GM19043 (cell line): Measurements from ENCODE around the gene BICD2.

Source experiments
- ATAC-seq: cut with Tn5 transposase; IDR thresholded peaks from one replicate; pipeline ENCODE4 v1.9.1; 2021; ENCODE audit warnings: low read depth; ENCODE audit not compliant: unreplicated experiment

The BICD2 gene

DNA sequence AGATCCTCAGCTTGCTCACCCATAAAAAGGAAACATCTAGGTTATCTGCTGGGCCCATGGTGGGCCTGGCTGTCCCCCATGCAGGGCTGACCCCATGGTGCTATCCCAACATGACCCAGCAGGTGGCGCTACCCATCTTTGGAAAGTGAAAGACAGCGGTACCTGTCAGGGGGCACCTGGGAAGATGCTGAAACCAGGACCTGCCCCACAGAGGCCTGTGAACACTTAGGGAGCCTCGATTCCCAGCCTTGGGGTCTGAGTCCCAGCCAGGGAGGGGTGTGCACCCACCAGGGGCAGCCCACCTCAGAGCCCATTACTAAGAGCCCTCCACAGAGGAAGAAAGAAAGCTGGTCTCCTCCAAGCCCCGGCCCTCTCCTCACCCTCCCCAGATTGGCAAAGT is 48.1 kb downstream of the BICD2 start:
- ATAC-seq = no peak

DNA sequence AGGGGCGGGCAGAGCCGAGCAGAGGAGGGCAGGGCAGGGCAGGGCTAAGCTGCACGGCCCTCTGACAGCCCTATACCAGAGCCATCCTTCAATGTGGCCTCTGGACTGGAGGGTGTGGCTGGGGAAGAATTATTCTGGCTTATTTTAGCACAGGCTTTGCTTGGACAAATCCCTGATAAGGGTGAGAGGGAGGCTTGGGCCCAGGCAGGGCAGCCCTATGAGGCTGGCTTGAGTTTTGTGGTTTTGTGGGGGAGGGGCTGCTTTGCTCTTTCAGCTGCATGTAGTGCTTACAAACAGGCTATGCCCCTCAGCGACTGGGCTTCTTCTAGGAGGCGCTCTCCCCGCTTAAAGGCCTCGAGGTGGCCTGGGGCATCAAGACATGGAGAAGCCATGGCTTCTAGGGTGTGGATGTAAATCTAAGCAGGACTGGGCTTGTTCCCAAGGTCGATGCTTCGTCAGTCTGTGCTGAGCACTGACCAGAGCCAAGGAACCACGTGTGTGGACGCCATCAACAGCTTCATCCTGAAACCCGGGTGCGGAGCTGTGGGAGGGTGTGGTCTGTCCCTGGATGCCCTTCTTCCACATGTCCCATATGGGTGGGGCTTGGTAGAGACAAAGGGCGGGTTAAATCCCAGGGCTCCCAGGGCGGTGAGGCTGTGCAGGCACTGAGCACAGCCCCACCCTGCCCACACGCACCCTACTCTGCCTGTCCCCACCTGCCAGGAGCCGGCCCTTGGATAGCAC is 49.0 kb downstream of the BICD2 start:
- ATAC-seq = no peak

DNA sequence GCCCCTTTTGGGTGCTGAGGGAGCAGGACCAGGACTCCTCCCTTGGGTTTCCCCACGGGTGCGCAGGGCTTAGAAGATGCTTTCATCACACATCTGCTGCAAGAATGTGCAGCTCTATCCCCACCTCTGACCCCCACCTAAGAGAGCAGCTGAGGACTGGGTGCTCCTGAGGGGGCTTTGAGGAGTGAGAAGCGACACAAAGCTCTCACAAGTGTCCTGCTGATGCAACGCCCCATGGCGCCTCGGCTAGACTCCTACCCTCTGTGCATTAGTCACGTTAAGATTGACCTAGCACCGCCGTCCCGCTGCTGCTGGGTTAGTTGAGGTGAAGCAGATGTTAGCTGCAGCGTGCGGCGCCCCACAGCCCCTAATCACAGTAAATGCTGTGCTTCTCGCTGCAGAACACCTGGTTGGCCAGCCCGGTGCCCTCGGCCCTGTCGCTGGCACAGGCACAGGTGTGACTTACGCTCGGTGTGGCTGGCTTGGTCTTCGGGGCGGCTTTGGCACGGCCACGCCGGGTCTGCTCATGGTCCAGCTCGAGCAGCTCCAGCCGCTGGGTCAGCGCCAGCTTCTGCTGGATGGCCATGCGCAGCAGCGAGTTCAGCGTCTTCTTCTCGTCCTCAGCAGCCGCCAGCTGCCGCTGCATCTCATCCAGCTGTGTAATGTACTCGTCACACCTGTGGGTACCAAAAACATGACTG is 49.7 kb downstream of the BICD2 start:
- no peak for ATAC-seq

DNA sequence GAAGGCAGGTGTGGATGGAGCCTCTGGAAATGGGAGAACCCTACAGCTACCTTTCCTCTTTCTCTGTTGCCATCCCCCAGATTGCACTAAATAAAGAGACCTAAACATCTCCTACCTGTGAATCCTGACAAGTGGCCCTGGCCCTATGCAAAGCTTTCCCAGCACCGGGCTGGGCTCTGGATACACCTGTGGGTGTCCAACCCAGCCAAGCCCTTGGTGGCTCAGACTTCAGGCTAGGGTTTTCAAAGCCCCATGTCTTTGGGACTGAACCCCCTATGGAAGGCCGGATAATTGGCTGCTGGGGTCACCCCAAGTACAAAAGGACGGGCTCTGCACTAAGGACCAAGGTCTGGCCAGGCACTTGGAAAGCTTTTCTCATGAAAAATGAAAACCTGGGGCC is 50.6 kb downstream of the BICD2 start:
- ATAC-seq = no peak

DNA sequence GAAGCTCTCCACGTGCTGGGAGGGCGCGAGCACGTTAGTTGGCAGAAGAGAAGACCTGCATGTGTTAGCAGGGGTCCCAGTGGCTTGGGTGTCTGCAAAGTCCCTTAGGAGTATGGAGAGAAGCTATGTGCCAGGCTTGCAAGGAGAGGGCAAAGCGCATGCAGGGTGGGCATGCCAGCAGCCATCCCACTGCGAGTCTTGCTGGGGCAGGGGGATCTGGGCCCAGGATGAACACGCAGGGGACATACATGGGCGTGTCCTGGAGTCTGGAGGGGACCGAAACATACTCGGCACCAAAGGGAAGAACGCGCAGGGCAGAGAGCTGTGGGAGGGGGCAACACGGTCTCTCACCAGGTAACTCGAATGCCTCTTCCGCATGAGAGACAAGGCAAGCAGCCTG is 51.1 kb downstream of the BICD2 start:
- no peak for ATAC-seq

DNA sequence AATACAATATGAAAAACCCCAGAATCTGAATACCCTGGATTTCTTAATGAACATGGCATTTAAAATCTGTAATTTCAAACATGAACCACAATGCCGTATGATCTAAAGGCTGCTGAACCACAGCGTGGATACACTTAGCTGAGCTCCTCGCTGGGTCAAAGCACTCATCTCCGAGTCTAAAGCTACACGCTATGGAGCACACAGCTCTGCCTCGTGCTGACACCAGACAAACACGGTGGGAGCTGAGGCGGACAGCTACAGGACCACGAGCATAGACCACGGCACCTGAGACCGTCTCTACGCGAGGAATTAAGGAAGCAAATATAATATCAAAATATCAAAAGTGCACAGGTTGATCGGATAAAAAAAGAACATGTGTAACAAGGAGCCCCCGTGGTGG is 51.9 kb downstream of the BICD2 start:
- no peak for ATAC-seq

DNA sequence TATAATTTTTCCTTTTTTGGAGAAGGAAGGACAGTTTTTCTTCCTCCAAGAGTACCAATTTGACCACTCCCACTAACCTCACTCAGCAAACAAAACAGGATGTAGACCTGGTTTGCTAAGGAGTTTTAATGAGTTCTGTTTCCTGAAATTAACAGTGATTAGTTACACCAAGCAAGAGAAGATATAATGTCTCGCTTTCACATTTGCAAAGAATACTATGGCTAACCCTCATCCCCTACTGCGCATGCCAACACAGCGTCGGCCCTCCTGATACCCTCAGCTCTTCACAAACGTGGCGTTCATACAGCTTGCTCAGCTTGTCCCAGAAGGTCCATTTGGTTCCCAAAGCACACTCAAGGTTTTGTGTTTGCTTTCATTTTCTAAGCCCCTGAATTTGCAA is 52.8 kb downstream of the BICD2 start:
- no peak for ATAC-seq

DNA sequence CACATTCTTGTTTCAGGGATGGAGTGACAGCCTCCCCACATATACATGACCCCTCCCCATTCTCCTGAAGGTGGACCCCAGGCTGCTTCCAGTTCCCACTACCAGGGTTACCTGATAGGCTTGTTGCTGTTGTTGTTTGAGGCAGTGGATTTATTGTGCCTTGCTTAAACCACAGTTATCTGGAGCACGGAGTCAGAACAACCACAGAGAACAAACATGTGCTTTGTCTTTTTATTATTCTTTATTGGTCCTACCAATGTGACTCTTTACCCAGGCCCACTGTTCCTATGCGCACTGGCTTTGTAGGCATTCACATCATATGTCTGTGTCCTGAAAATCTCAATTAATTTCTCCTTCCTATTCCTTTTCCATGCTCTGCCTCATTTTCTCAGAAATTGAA is 53.5 kb downstream of the BICD2 start:
- no peak for ATAC-seq

DNA sequence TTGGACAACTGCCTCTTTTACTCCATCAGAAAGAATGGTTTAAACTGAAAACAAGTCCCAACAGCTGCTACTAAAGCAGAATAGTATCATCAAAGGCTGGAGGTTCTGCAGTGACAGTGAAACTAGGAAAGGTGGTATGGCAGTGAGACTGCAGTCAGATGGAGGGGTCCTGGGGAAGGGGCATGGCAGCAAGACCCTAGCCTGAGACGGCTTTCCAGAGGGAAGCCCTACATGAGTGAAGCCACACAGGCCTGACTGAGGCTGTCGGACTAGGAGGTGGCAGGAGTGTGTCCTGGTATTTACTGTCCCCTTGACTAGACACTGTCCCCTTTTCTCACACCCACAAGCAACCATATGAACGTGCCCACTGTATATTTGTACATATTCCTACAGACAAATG is 54.3 kb downstream of the BICD2 start:
- no peak for ATAC-seq

DNA sequence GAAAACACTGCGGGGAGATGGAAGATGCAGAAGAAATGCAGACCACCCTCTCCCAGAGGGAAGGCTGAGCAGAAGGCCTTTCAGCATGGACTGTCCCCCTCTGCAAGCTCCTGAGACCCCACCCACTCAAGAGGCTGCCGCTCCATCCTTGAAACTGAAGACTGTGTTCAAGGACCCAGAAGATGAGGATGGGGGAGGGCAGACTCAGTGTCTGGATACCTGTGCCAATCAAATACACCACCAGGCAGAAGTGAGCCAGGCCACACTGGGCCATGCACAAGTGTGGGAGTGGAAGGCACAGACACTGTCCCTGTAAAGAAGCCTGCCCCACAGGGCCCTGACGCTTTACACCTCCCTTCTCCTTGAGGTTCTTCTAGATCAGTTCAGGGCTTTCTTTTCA is 54.7 kb downstream of the BICD2 start:
- no peak for ATAC-seq

DNA sequence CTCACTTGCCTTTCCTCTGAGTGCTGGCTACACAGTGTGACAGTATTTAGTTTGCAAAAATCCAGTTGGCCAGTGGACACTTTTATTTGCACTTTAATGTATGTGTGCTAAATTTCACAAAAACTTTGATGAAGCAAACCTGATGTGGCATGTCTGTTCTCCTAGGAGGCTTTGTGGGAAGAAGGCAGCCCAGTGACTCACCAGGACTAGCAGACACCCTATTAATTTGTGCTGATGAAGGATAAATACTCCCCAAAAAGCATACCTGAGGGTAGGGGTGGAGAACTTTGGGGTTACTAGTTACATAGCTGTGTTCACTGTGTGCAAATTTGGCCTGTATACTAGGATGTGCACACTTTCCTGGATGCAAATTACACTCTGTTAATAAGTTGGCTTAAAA is 55.4 kb downstream of the BICD2 start:
- no peak for ATAC-seq

DNA sequence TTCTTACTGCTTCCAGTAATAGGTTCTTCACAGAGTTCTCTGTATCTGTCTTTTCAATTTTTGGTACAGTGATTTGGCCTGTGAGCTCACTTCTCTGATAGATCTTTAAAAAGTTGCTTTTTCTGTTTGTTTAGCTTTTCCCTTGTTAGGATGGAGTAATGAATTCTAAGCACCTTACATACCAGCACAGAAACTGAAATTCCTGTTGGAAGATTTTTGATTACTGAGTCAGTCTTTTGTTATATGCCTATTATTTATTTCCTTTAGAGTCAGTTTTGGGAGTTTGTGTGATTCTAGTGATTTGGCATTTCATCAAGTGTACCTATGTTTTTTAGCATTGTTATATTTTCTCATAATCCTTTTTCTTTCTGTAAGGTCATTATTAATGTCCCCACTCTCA is 57.1 kb downstream of the BICD2 start:
- ATAC-seq = no peak

DNA sequence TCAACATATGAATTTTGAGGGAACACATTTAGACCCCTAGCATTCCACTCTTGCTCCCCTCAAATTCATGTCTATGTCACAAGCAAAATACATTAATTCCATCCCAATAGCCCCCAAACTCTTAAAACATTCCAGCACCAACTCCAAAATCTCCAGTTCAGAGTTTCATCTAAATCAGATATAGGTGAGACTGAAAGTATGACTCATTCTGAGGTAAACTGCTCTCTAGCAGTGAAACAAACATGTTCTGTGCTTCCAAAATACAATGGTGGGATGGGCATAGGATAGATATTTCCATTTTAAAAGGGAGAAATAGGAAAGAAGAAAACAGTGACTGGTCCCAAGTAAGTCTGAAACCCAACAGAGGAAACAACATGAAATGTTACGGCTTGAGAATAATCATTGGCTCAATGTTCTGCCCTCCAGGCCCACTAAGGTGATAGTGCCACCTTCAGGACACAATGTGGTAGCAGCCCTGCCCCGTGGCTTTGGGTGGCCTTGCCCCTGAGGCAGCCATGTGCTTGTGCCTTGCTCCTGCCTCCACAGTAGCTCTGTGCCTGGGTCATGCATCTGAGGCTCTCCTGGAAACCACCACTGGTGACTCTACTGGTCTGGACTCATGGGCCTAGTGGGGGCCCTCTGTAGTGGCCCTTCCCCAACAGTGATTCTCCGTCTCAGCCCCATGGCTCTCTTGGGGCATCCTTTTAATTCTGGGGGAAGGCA is 58.3 kb downstream of the BICD2 start:
- no peak for ATAC-seq

DNA sequence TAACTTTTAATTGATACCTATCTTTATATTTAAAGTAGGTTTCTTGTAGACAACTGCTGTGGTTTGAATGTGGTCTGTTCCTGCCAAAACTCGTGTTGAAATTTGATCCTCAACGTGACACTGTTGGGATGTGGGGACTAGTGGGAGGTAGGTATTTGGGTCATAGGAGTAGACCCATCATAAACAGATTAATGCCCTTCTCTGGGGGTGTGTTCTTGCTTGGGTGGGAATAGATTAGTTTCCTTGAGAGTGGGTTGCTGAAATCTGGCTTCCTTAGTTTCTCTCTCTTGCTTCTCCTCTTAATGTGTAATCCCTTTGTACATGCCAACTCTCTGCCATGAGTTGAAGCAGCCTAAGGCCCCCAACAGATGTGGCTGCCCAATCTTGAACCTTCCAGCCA is 60.1 kb downstream of the BICD2 start:
- no peak for ATAC-seq

DNA sequence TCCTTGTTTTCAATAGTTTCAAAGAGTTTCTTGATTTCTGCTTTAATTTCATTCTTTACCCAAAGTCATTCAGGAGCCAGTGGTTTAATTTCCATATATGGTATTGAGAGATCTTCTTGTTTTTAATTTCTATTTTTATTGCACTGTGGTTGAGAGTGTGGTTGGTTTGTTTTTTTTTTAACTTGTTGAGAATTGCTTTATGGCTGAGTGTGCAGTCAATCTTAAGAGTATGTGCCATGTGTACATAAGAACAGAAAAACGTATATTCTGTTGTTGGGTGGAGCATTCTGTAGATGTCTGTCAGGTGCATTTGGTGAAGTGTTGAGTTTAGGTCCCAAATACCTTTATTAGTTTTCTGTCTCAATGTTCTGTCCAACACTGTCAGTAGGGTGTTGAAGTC is 68.0 kb downstream of the BICD2 start:
- ATAC-seq = no peak

DNA sequence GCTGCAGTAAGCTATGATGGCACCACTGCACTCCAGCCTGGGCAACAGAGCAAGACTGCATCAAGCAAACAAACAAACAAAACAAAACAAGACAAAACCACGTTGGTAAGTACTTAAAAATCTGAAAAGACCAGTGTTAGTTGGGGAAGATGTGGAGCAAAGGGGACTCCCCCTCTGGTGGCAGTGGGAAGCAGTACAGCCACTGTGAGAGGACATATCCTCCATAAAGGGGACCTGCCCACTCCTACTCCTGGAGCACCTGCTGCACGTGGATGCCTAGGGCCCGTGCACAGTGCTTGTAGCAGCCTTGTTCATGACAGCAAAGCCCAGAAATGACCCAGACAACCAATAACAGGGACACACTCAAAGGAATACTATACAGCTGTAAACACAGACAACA is 77.7 kb downstream of the BICD2 start:
- ATAC-seq = no peak

DNA sequence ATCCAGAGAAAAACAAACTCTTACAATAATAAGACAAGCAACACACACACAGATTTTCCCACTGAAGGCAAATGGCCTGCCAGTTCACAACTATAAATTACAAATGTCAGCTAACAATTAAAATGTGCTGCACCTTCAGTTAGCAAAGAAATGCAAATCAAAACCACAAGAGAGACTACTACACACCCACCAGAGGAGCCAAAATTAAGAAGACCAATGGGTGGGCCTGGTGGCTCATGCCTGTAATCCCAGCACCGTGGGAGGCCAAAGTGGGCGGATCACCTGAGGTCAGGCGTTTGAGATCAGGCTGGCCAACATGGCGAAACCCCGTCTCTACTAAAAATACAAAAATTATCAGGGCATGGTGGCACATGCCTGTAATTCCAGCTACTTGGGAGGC is 79.6 kb downstream of the BICD2 start:
- ATAC-seq = no peak

DNA sequence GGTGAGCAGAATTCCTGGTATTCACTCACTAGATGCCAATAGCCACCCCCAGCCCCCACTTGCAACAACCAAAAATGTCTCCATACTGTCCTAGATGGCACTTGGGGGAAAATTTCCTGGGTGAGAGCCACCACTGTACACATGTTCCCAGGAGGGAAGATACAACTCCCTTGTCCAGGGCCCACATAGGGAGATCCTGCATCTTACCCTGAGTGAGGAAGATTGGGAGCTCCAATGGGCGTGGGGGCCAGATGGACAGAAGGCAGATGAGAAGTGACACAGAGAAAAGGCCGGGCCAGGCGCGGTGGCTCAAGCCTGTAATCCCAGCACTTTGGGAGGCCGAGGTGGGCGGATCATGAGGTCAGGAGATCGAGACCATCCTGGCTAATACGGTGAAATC is 82.4 kb downstream of the BICD2 start:
- no peak for ATAC-seq

DNA sequence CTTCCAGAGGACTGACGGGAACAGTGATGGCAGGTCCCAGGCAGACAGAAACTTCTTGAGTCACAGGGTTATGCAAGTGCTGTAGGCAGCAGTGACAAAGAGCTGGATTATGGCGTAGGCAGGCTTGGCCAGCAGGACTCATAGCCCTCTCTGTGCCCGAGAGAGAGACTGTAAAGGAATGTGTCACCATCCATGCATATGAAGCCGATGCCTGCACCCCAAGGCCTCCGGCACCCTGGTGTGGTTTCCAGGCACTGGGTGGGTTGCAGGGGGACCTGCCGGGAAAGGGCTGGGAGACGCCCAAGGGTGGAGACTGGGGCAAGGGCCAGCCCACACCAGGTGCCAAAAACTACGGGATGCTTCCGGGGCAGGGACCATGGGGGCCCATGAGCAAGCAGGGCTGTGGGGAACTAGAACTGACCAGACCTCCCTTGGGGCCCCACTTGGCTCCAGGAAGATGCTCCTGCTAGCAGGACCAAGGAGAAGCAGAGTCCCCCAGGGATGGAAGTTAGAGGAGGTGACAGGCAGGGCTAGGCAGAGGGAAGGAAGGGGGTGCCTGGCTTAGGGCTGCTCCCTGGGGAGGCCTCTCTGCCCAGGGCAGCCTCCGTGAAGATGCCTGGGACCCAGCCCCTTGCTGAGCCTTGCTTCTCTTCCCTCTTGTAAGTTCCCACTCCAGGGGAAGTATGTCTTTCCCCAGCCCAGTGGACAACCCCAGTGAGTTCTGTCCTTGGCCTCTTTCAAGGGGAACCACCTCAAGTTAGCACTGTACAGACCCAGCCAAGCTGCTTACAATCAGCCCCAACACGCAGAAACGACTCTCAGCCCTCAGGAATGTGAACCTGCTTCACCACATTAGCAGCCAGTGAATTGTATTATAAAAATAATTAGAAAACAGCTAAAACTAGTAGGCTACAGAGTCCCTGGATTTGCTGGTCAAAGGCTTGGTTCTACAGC is 84.2 kb downstream of the BICD2 start:
- ATAC-seq = no peak

DNA sequence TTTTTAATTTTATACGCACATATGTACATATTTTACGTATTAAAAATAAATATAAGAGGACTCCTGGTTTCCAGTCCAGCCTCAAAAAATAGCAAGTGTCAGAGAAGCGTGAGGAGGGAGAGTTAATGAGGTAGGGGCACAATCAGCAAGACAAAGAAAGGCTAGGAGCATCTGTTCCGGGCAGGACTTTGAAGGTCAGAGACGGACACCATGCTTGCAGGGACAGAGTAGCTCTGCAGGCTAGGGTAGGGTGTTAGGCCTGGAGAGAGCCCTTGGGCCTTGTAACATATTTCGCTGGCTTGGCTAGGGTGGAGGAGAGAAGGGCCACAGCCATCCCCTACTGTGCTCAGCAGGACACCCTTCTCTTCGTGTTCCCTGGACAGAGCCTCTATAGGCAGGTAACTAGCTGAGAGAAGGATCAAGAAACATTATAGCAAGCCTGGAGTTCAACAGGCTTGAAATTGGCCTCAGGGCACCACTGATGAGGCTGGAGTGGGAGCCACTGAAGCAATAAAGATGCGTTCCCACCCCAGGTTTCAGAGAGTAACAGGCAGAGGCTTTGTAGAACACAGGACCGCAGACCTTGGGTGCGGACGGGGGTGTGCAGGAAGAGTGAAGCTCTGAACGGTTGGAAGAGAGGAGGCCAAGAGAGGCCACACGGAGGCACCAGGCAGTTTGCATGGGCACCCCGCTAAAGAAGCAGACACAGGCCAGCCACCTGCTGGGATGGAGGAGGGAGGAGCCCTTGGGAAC is 85.0 kb downstream of the BICD2 start:
- no peak for ATAC-seq
